HG03103 (cell line): ENCODE results near the gene REL.
"Not testable (repeated sequence)": the region's sequence is repeated elsewhere in the genome, so short reads cannot be mapped to it uniquely, and the experiment has no call there.

Source experiments
- ATAC-seq: cut with Tn5 transposase; IDR thresholded peaks from one replicate; pipeline ENCODE4 v1.9.1; 2021; ENCODE audit warnings: low read depth; ENCODE audit not compliant: unreplicated experiment

The REL gene

GRCh38 chr2:60881047-60881932 is at the start of gene REL:
TSS of gene REL (plus strand) at chr2:60881574. CDS start at chr2:60881841, 267 bp downstream.
- ATAC-seq: peak; percentile 74

- ATAC-seq: no peak
Observed at GRCh38 chr2:60831921-60832320, 49.5 kb upstream of the REL start.

DNA sequence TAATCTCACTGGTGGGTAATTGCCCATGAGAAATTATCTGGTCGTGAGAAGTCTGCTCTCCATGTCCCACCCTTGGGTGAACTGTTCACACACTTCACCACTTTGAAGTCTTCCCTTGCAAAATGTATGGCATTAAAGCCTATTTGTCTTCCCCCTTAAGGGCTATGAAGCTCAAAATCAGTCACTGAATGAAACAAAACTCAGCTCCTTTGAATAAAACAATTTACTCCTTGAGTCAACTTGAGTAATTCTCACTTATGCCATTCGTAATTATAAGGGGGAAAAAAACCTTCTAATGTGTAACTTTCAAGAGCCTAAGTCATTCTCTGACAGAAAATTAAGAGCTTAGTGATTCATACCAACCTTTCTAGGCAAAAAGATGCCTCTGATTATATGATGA is 48.8 kb upstream of the REL start:
- no peak for ATAC-seq

DNA sequence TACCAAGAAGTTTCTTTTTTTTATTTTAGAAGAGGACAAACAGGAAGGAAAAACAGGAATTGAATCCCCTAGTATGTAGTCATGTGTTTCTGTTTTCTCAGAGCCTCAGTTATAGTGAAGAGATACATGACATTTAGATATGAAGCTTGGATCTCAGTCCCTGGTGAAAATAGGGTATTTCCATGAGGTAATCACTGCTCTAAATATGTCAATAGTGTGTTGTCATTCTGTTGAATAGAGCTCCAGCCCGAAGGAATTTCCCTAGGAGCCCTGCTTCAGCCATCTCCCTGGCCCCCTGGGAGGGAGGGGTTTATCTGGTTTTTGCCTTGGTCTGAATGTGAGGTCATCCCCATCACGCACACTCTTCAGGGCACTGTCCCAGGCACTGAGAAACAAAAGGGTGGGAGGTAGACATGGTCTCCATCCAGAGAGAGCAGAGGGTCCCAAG is 47.1 kb upstream of the REL start:
- ATAC-seq: peak; percentile 47

DNA sequence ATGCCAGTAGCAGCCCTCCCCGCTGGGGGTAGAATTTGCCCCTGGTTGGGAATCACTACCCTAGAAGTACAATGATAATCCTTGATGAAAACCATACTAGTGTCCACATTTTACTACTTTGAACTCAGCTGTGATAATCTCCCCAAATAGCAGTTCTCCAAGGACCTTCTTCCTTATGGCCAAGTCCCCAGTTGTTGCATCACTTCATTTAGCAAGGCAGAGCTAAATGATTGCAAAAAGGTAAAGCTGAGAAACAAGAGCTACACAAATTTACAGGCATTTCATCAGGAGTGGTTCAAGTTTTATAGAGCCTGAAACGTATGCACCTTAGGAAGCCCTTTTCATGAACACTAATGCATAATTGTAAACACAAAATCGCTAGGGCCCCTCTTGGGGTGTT is 44.9 kb upstream of the REL start:
- no peak for ATAC-seq

DNA sequence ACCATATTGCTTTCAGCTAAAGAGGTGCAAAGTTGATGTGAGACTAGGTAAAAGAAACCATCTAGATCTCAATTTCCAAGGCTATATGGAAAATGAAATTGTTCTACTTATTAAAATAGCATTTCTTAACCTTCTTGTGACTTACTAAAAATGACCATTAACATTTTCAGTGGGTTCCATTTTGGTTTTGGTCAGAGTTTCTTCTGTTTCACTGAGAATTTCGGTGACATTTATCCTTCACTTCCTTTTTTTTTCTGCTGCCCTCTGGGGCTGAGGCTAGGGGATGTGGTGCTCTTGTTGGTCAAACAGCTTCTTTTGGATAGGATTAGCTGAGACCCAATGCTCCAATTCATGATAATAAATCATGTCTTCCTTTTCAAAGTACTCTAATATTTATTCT is 44.3 kb upstream of the REL start:
- ATAC-seq: no peak

DNA sequence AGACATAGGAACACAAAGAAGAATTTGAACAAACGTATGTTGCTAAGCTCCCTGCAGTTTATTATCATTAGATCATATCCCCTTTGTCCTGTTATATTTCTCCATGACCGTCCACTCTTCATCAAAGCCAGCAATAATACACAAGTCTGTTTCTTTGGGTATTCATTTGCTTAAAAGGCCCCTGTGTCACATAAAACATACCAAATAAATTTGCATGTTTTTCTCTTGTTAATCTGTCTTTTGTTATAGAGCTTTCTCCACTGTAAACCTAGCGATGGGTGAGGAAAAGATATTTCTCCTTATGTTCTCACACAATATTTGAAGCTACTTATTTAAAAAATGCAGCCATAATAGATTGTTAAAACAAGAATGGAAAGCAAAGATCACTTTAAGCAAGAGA is 42.9 kb upstream of the REL start:
- no peak for ATAC-seq

- ATAC-seq: peak; percentile 47
Observed at GRCh38 chr2:60839126-60839813, 42.1 kb upstream of the REL start.

- peak; percentile 48 for ATAC-seq
Observed at GRCh38 chr2:60840880-60841279, 40.5 kb upstream of the REL start.

GRCh38 chr2:60843006-60843405 is 38.4 kb upstream of the REL start:
- ATAC-seq: no peak

GRCh38 chr2:60844105-60844504 is 37.3 kb upstream of the REL start:
- no peak for ATAC-seq

GRCh38 chr2:60847854-60848253 is 33.5 kb upstream of the REL start:
- ATAC-seq: no peak

- no peak for ATAC-seq
Observed at GRCh38 chr2:60849187-60849586, 32.2 kb upstream of the REL start.

- ATAC-seq: no peak
Observed at GRCh38 chr2:60852282-60852860, 29.0 kb upstream of the REL start.

- no peak for ATAC-seq
Observed at GRCh38 chr2:60853531-60853930, 27.8 kb upstream of the REL start.

- ATAC-seq: no peak
Observed at GRCh38 chr2:60855989-60856669, 25.2 kb upstream of the REL start.

- no peak for ATAC-seq
Observed at GRCh38 chr2:60857056-60857455, 24.3 kb upstream of the REL start.

DNA sequence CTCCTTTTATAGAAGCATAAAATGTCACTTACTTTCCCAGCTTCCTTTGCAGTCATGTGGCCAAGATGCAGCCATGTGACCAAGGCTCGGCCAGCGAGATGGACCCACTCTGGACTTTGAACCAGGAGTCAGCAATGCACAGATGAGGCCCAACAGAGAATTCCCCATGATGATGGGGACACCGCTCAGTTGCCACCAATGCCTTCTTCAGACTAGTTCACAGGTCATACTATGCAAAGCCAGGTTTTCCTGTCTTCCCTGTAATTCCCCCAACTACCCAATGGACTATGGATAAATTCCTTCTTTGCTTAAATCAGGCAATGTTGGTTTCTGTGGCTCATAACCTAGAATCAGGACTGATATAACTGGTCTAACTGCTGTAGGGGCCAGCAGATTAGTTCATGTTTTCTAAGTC is 22.5 kb upstream of the REL start:
- ATAC-seq: no peak

GRCh38 chr2:60861736-60862135 is 19.6 kb upstream of the REL start:
- no peak for ATAC-seq

DNA sequence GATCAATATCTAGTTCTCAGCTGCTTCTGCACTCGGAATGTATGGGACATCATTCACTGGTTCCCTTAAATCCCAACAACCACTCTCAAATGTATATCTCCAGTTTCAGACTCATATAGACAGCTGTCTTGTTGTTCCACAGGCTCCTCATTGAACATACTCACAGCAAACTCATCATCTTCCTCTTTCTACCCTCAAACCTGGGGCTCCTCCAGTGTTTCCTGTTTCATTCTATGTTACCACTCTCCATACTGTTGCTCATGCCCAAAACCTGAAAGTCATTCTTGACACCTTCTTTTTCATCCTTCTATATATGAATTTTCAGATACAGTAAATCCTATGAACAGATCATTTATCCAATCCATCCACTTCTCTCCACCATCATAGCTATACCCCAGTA is 18.7 kb upstream of the REL start:
- ATAC-seq: no peak

DNA sequence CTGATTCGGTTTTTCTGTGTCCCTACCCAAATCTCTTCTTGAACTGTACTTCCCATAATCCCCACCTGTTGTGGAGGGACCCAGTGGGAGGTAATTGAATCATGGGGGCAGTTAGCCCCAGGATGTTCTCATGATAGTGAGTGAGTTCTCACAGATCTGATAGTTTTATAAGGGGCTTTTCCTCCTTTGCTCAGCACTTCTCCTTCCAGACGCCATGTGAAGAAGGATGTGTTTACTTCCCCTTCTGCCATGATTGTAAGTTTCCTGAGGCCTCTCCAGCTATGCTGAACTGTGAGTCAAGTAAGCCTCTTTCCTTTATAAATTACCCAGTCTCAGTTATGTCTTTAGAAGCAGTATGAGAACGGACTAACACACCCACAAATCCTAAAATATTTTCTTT is 16.0 kb upstream of the REL start:
- not testable (repeated sequence) for ATAC-seq
